ENCODE data around the gene CARD6.
"Not testable (repeated sequence)": the region's sequence is repeated elsewhere in the genome, so short reads cannot be mapped to it uniquely, and the experiment has no call there.

The CARD6 gene

DNA sequence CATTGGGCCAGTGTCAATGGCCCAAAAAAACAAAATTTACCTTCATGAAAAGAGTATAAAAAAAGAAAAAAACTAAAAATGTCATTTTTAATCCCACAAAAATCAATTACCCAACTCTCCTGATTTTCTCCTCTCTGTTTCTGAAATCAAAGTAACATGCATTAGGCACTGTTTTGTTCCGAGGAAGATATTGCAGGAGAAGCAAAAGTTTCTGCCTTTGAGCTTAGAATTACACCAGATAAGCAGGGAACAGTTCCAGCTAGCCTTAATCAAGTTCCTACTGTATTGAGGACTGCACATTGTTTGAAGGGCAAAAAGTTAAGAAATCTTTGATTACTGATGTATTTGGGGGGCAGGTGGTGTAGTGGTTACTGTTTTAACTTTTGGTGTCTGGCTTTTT is 41.9 kb upstream of the CARD6 start:
- no peak overlapping the region for H3K27ac ChIP-seq (ENCODE audit: low read length)

GRCh38 chr5:40801771-40802562 is 39.2 kb upstream of the CARD6 start:
- Histone ChIP-seq H3K27ac (ENCODE audit: low read length) (no peak overlapping the region), H3K36me3 (ENCODE audit: control insufficient read depth, insufficient read depth, low read length) (no peaks in the 10 kb centered on the region), H3K9me3 (ENCODE audit: control insufficient read depth, insufficient read depth, low read length) (no peaks in the 10 kb centered on the region), H3K4me1 (ENCODE audit: control insufficient read depth, insufficient read depth, low read length) (no peaks in the 10 kb centered on the region; the same call in 1 of the 2 replicates), H3K27me3 (ENCODE audit: control insufficient read depth, insufficient read depth, low read length) (no peaks in the 10 kb centered on the region), H3K4me3 (ENCODE audit: low read length) (no peak overlapping the region)
- no peak for DNase-seq (ENCODE audit: low read depth, low spot score)
- WGBS (ENCODE audit: insufficient coverage, insufficient read length) = no CpG with 5 or more reads among the region's 8 CpGs

More for the DNA sequence above, 41.9 kb upstream of the CARD6 start:
- H3K4me1 ChIP-seq (ENCODE audit: control insufficient read depth, insufficient read depth, low read length) = no peaks in the 10 kb centered on the region; the same call in 1 of the 2 replicates
- H3K4me3 ChIP-seq (ENCODE audit: low read length) = no peak overlapping the region
- no peaks in the 10 kb centered on the region for H3K27me3 ChIP-seq (ENCODE audit: control insufficient read depth, insufficient read depth, low read length)
- WGBS (ENCODE audit: insufficient coverage, insufficient read length) = no CpG with 5 or more reads among the region's 1 CpG
- no peaks in the 10 kb centered on the region for H3K9me3 ChIP-seq (ENCODE audit: control insufficient read depth, insufficient read depth, low read length)
- DNase-seq (ENCODE audit: low read depth, low spot score) = no peak
- H3K36me3 ChIP-seq (ENCODE audit: control insufficient read depth, insufficient read depth, low read length) = no peaks in the 10 kb centered on the region

- Histone ChIP-seq H3K36me3 (ENCODE audit: control insufficient read depth, insufficient read depth, low read length) (no peaks in the 10 kb centered on the region), H3K27ac (ENCODE audit: low read length) (no peak overlapping the region), H3K4me3 (ENCODE audit: low read length) (no peak overlapping the region), H3K4me1 (ENCODE audit: control insufficient read depth, insufficient read depth, low read length) (peaks cover 1% of the 10 kb centered on the region; the same call in 1 of the 2 replicates), H3K27me3 (ENCODE audit: control insufficient read depth, insufficient read depth, low read length) (no peaks in the 10 kb centered on the region), H3K9me3 (ENCODE audit: control insufficient read depth, insufficient read depth, low read length) (no peaks in the 10 kb centered on the region)
- no peak for DNase-seq (ENCODE audit: low read depth, low spot score)
- whole genome bisulfite sequencing (ENCODE audit: insufficient coverage, insufficient read length) = no CpG with 5 or more reads among the region's 1 CpG
Observed at GRCh38 chr5:40812125-40812524, 29.0 kb upstream of the CARD6 start.

DNA sequence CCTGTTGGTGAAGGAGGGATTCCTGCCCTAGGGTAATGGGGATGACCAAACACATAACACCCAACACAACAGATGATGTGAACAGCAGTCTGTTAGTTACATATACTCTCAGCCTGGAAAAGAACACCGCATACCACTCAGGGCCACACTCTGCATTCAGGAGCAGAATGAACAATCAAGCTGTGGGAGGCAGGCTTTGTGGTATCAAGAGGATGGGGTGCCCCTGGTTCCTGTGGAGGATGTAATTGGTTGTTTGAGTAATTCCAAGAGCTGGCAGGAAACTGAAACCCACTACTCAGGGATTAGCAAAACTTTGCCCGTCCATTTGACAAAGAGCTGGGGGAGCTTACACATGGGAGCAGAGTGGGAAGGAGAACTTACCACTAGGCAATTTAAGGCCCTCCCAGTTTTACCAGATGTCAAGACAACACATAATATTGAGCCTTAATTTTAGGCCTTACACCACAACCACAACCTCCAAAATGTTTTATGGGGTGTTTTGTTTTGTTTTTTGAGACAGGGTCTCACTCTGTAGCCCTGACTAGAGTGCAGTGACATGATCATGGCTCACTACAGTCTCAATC is 27.4 kb upstream of the CARD6 start:
- no peak overlapping the region for H3K27ac ChIP-seq (ENCODE audit: low read length)
- no peak for DNase-seq (ENCODE audit: low read depth, low spot score)
- H3K4me1 ChIP-seq (ENCODE audit: control insufficient read depth, insufficient read depth, low read length) = no peaks in the 10 kb centered on the region
- no peaks in the 10 kb centered on the region for H3K36me3 ChIP-seq (ENCODE audit: control insufficient read depth, insufficient read depth, low read length)
- WGBS (ENCODE audit: insufficient coverage, insufficient read length) = no CpG with 5 or more reads among the region's 2 CpGs
- H3K4me3 ChIP-seq (ENCODE audit: low read length) = no peak overlapping the region
- no peaks in the 10 kb centered on the region for H3K27me3 ChIP-seq (ENCODE audit: control insufficient read depth, insufficient read depth, low read length)
- H3K9me3 ChIP-seq (ENCODE audit: control insufficient read depth, insufficient read depth, low read length) = no peaks in the 10 kb centered on the region

- Histone ChIP-seq H3K27me3 (ENCODE audit: control insufficient read depth, insufficient read depth, low read length) (no peaks in the 10 kb centered on the region), H3K36me3 (ENCODE audit: control insufficient read depth, insufficient read depth, low read length) (peaks cover 17% of the 10 kb centered on the region; the same call in 1 of the 2 replicates), H3K27ac (ENCODE audit: low read length) (no peak overlapping the region), H3K4me1 (ENCODE audit: control insufficient read depth, insufficient read depth, low read length) (no peaks in the 10 kb centered on the region), H3K9me3 (ENCODE audit: control insufficient read depth, insufficient read depth, low read length) (no peaks in the 10 kb centered on the region), H3K4me3 (ENCODE audit: low read length) (no peak overlapping the region)
- no CpG with 5 or more reads among the region's 1 CpG for WGBS (ENCODE audit: insufficient coverage, insufficient read length)
- no peak for DNase-seq (ENCODE audit: low read depth, low spot score)
Observed at GRCh38 chr5:40823459-40823858, 17.7 kb upstream of the CARD6 start.

- H3K27me3 ChIP-seq (ENCODE audit: control insufficient read depth, insufficient read depth, low read length); H3K4me1 ChIP-seq (ENCODE audit: control insufficient read depth, insufficient read depth, low read length); H3K9me3 ChIP-seq (ENCODE audit: control insufficient read depth, insufficient read depth, low read length); DNase-seq (ENCODE audit: low read depth, low spot score); H3K4me3 ChIP-seq (ENCODE audit: low read length); H3K27ac ChIP-seq (ENCODE audit: low read length): not testable (repeated sequence)
- no CpG with 5 or more reads among the region's 11 CpGs for WGBS (ENCODE audit: insufficient coverage, insufficient read length)
- H3K36me3 ChIP-seq (ENCODE audit: control insufficient read depth, insufficient read depth, low read length) = peaks cover 35% of the 10 kb centered on the region; the same call in 1 of the 2 replicates
Observed at GRCh38 chr5:40825461-40826043, 15.6 kb upstream of the CARD6 start.

DNA sequence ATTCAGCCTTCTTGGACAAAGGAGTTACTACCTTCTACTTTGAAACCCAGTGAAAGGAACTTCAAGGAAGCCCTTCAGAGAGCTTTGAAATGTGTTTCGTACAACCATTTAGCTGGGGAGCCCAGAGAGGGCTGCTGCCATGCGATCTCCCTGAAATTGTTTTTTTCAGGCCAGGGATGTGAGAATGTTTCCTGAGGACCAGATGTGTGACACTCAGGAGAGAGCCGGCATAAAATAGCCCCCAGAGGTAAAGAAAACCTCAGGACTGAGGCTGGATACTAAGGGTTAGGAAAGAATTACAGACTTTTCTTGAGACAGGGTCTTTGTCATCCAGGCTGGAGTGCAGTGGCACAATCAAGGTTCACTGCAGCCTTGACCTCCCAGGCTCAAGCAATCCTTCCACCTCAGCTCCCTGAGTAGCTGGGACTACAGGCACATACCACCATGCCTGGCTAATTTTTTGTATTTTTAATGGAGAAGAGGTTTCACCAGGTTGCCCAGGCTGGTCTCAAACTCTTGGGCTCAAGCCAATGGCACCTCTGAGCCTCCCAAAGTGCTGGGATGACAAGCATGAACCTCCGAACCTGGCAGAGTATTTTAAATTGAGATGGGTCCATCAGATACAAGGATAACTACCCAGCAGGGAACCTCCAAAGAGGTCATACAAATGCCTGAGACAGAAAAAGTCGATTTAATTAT is 14.5 kb upstream of the CARD6 start:
- Histone ChIP-seq H3K4me3 (ENCODE audit: low read length) (no peak overlapping the region), H3K36me3 (ENCODE audit: control insufficient read depth, insufficient read depth, low read length) (peaks cover 45% of the 10 kb centered on the region; the same call in 1 of the 2 replicates), H3K4me1 (ENCODE audit: control insufficient read depth, insufficient read depth, low read length) (0 out of 2 replicates have a peak, but pooled peaks cover 1% of the 10 kb centered on the region), H3K27me3 (ENCODE audit: control insufficient read depth, insufficient read depth, low read length) (no peaks in the 10 kb centered on the region), H3K9me3 (ENCODE audit: control insufficient read depth, insufficient read depth, low read length) (no peaks in the 10 kb centered on the region), H3K27ac (ENCODE audit: low read length) (no peak overlapping the region)
- no peak for DNase-seq (ENCODE audit: low read depth, low spot score)
- no CpG with 5 or more reads among the region's 5 CpGs for WGBS (ENCODE audit: insufficient coverage, insufficient read length)

DNA sequence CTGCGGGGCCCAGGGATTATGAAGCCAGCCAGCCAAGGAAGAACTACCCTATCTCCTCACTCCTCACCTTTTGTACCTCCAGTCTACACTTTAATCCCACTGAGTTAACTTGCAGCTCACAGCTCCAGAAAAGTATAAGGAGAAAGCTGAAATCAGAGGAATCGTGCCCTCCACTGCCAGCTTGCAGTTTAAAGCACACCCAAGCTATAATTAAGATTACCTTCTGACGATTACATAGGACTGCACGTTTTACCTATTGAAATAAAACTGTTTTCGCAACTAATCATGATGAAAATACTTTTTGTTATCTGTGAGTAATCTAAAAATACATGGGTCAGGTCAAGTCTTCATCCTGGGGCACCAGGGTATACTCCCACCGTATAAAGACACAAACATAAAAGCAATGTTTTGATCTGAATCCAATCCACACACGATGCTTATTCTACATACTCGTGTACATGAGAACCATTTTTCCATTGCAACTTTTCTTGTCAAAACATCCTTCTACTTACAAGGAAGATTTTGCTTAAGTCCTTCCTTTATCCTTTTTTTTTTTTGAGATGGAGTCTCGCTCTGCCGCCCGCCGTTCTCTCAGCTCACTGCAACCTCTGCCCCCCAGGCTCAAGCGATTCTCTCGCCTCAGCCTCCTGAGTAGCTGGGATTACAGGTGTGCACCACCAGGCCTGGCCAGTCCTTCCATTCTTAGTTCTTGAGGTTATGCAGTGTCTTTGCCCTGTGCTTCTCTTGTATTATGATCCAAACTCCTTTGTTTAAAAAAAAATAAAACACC is 13.8 kb upstream of the CARD6 start:
- Histone ChIP-seq H3K27me3 (ENCODE audit: control insufficient read depth, insufficient read depth, low read length) (no peaks in the 10 kb centered on the region), H3K4me3 (ENCODE audit: low read length) (no peak overlapping the region), H3K27ac (ENCODE audit: low read length) (no peak overlapping the region), H3K36me3 (ENCODE audit: control insufficient read depth, insufficient read depth, low read length) (peaks cover 52% of the 10 kb centered on the region; the same call in 1 of the 2 replicates), H3K9me3 (ENCODE audit: control insufficient read depth, insufficient read depth, low read length) (no peaks in the 10 kb centered on the region), H3K4me1 (ENCODE audit: control insufficient read depth, insufficient read depth, low read length) (0 out of 2 replicates have a peak, but pooled peaks cover 1% of the 10 kb centered on the region)
- no CpG with 5 or more reads among the region's 14 CpGs for WGBS (ENCODE audit: insufficient coverage, insufficient read length)
- no peak for DNase-seq (ENCODE audit: low read depth, low spot score)

DNA sequence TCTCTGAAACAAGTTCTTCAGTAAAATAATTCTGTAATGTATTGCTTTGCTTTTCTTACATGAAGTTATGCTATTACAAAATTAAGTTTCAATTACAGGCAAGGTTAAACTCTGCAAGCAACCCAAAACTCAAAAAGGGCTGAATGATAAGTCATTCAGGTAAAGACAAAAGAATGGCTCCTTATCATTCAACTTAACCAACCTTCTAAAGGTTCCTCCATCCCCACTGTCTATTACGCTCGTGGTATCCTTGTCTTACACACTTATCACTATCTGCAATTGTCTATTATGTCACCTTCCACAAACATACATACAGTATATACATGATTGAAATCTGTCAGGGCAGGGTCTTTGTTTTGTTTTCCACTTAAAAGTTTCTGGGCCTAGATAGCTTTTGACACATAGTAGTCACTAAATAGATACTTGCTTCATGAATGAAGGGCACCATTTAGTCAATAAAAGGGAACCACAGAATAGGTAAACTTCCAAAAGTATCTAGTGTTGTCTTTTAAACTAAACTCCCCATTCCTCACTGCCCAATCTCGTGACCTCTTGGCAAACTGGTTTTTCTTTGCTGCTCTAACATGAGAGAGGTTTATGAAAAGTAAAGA is 13.0 kb upstream of the CARD6 start:
- no peaks in the 10 kb centered on the region for H3K9me3 ChIP-seq (ENCODE audit: control insufficient read depth, insufficient read depth, low read length)
- H3K27me3 ChIP-seq (ENCODE audit: control insufficient read depth, insufficient read depth, low read length) = no peaks in the 10 kb centered on the region
- H3K4me1 ChIP-seq (ENCODE audit: control insufficient read depth, insufficient read depth, low read length) = 0 out of 2 replicates have a peak, but pooled peaks cover 1% of the 10 kb centered on the region
- no peak overlapping the region for H3K27ac ChIP-seq (ENCODE audit: low read length)
- no peak overlapping the region for H3K4me3 ChIP-seq (ENCODE audit: low read length)
- no peak for DNase-seq (ENCODE audit: low read depth, low spot score)
- peaks cover 54% of the 10 kb centered on the region; the same call in 1 of the 2 replicates for H3K36me3 ChIP-seq (ENCODE audit: control insufficient read depth, insufficient read depth, low read length)
- no CpG with 5 or more reads among the region's 3 CpGs for WGBS (ENCODE audit: insufficient coverage, insufficient read length)
